ENCODE data around the gene MYO3B. TPM values are rescaled to one million over a fixed set of nuclear protein-coding genes. Genes with fewer than 3 reads are reported as not detected.

The MYO3B gene
- total RNA-seq, 1 donor from 2014 or later: 27.3 TPM

DNA sequence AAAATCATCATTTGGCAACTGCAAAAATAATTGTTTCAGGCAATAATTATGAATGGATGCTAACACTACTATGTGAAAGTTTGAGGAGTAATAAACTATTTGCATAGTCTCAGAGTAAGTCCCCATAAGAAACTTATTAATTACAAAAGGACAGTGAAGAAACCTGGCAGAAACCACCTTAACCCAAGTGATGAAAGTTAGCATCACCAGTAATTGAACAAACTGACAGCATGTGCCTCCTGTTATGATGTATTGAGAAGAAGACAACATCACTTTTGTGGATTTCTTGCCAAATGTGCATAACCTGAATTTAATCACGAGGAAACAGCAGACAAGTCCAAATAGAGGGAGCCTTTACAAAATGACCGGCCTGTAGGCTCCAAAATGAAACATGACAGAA, 353.9 kb downstream of the MYO3B start:
- Histone ChIP-seq H3F3A (ENCODE audit: low read depth) (no peaks in the 10 kb centered on the region), H3K4me3 (no peak overlapping the region), H3K9ac (no peak overlapping the region), H4K20me1 (ENCODE audit: low read depth) (no peaks in the 10 kb centered on the region), H3K79me2 (ENCODE audit: low read depth) (no peaks in the 10 kb centered on the region), H3K4me1 (peaks cover 17% of the 10 kb centered on the region), H2AFZ (replicated peaks) (no peak overlapping the region), H3K27me3 (no peaks in the 10 kb centered on the region), H3K36me3 (no peaks in the 10 kb centered on the region), H3K4me2 (no peak overlapping the region), H3K9me3 (ENCODE audit: low read depth) (no peaks in the 10 kb centered on the region), H3K27ac (no peak overlapping the region)
- no peak overlapping the region for H3K27ac Mint-ChIP-seq
- peaks cover 2% of the 10 kb centered on the region for H3K9me3 Mint-ChIP-seq
- no peak for DNase-seq (ENCODE audit: low spot score)
- H3K4me1 Mint-ChIP-seq: peaks cover 19% of the 10 kb centered on the region
- H3K27me3 Mint-ChIP-seq (ENCODE audit: insufficient read depth, low read depth): no peaks in the 10 kb centered on the region
- H3K4me3 Mint-ChIP-seq: no peak overlapping the region
- no peak for TF ChIP-seq EZH2 (IDR thresholded peaks at IDR 0.05)
- TF ChIP-seq, protein P1, sequence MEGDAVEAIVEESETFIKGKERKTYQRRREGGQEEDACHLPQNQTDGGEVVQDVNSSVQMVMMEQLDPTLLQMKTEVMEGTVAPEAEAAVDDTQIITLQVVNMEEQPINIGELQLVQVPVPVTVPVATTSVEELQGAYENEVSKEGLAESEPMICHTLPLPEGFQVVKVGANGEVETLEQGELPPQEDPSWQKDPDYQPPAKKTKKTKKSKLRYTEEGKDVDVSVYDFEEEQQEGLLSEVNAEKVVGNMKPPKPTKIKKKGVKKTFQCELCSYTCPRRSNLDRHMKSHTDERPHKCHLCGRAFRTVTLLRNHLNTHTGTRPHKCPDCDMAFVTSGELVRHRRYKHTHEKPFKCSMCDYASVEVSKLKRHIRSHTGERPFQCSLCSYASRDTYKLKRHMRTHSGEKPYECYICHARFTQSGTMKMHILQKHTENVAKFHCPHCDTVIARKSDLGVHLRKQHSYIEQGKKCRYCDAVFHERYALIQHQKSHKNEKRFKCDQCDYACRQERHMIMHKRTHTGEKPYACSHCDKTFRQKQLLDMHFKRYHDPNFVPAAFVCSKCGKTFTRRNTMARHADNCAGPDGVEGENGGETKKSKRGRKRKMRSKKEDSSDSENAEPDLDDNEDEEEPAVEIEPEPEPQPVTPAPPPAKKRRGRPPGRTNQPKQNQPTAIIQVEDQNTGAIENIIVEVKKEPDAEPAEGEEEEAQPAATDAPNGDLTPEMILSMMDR (IDR thresholded peaks at IDR 0.05): no peak
- H3K36me3 Mint-ChIP-seq: peaks cover 2% of the 10 kb centered on the region

DNA sequence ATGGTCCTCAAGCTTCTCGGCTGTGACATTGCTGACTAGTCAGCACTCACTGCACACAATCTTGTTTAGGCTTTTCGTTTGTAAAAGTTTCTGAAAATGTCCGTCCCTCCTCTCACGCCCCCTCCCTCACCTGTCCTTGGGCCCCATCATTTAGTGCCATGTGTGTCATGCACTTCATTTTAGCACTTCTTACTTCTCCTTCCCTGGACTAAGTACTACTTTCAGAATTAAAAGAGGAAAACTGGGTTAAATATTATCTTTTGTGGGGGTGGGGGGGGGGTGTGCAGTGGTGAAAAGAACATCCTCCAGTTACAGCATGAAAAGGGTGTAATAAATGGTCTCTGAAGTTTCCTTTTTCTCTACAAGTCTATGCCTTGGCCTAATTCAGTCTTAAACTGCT, 355.2 kb downstream of the MYO3B start:
- peaks cover 19% of the 10 kb centered on the region for H3K4me1 Mint-ChIP-seq
- Histone ChIP-seq H3K4me2 (no peak overlapping the region), H3K9ac (no peak overlapping the region), H3K9me3 (ENCODE audit: low read depth) (no peaks in the 10 kb centered on the region), H3K27me3 (no peaks in the 10 kb centered on the region), H3K27ac (no peak overlapping the region), H4K20me1 (ENCODE audit: low read depth) (no peaks in the 10 kb centered on the region), H3K36me3 (no peaks in the 10 kb centered on the region), H3F3A (ENCODE audit: low read depth) (no peaks in the 10 kb centered on the region), H3K79me2 (ENCODE audit: low read depth) (no peaks in the 10 kb centered on the region), H3K4me3 (no peak overlapping the region), H2AFZ (replicated peaks) (no peak overlapping the region), H3K4me1 (peaks cover 17% of the 10 kb centered on the region)
- H3K36me3 Mint-ChIP-seq: no peaks in the 10 kb centered on the region
- TF ChIP-seq EZH2phosphoT487 (IDR thresholded peaks at IDR 0.05) (no peak), EZH2 (IDR thresholded peaks at IDR 0.05) (no peak)
- TF ChIP-seq, protein P1 (IDR thresholded peaks at IDR 0.05): no peak
- DNase-seq (ENCODE audit: low spot score): no peak
- no peaks in the 10 kb centered on the region for H3K9me3 Mint-ChIP-seq
- no peak overlapping the region for H3K4me3 Mint-ChIP-seq
- H3K27me3 Mint-ChIP-seq (ENCODE audit: insufficient read depth, low read depth): no peaks in the 10 kb centered on the region
- H3K27ac Mint-ChIP-seq: no peak overlapping the region

DNA sequence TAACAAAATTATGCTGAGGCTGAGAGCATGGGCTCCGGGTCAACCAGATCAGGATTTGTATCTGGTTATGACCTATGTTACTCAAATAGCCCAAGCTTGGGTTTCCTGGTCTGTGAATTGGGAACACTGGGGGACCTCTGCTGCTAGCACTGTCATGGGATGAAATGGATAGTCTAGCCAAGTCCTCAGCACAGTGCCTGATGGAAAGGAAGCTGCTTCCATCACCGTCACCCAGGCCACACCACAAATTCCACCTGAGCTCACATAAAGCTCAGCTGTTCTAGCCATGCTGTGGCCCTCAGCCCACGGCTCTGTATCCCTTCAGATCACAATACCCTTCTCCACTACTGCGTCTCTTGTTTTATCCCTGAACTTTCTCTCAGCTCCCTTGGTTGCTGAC, 357.6 kb downstream of the MYO3B start:
- Mint-ChIP-seq H3K36me3 (no peaks in the 10 kb centered on the region), H3K4me3 (no peak overlapping the region), H3K9me3 (no peaks in the 10 kb centered on the region), H3K27me3 (ENCODE audit: insufficient read depth, low read depth) (no peaks in the 10 kb centered on the region), H3K4me1 (peaks cover 16% of the 10 kb centered on the region), H3K27ac (no peak overlapping the region)
- no peak overlapping the region for H3K27ac ChIP-seq
- no peaks in the 10 kb centered on the region for H3K9me3 ChIP-seq (ENCODE audit: low read depth)
- DNase-seq (ENCODE audit: low spot score): no peak
- no peak overlapping the region for H3K4me3 ChIP-seq
- no peak overlapping the region for H3K9ac ChIP-seq
- no peaks in the 10 kb centered on the region for H4K20me1 ChIP-seq (ENCODE audit: low read depth)
- TF ChIP-seq EZH2phosphoT487 (IDR thresholded peaks at IDR 0.05) (no peak), EZH2 (IDR thresholded peaks at IDR 0.05) (no peak)
- TF ChIP-seq, protein P1 (IDR thresholded peaks at IDR 0.05): no peak
- no peak overlapping the region for H2AFZ ChIP-seq (replicated peaks)
- H3K4me1 ChIP-seq: peaks cover 9% of the 10 kb centered on the region
- no peaks in the 10 kb centered on the region for H3K27me3 ChIP-seq
- no peaks in the 10 kb centered on the region for H3K36me3 ChIP-seq
- no peaks in the 10 kb centered on the region for H3K79me2 ChIP-seq (ENCODE audit: low read depth)
- no peak overlapping the region for H3K4me2 ChIP-seq
- no peaks in the 10 kb centered on the region for H3F3A ChIP-seq (ENCODE audit: low read depth)
